OCI-LY3 (cell line): ENCODE data around the gene CNN2.

Experiments used
- CTCF ChIP-seq: fragments of 200-600, 300-600 bp; sonication (generic); IDR thresholded peaks from 2 replicates; pipeline ENCODE4 v1.5.1; 2014; ENCODE audit warnings: antibody characterized with exemption, low read length, low read depth
- EZH2phosphoT487 ChIP-seq: fragments of 200-600 bp; shearing (Covaris generic); IDR thresholded peaks from 2 replicates; pipeline ENCODE4 v1.6.1; 2018; ENCODE audit warnings: antibody characterized with exemption, mixed run types, low read depth

- TF ChIP-seq EZH2phosphoT487: no peak
- 0 out of 2 replicates have a peak, but pooled peaks have one; percentile 6 for TF ChIP-seq CTCF
These were observed 19.6 kb upstream of the CNN2 start for GRCh38 chr19:1006711-1007398.
